Measurements from ENCODE around the gene CSGALNACT2.

DNA sequence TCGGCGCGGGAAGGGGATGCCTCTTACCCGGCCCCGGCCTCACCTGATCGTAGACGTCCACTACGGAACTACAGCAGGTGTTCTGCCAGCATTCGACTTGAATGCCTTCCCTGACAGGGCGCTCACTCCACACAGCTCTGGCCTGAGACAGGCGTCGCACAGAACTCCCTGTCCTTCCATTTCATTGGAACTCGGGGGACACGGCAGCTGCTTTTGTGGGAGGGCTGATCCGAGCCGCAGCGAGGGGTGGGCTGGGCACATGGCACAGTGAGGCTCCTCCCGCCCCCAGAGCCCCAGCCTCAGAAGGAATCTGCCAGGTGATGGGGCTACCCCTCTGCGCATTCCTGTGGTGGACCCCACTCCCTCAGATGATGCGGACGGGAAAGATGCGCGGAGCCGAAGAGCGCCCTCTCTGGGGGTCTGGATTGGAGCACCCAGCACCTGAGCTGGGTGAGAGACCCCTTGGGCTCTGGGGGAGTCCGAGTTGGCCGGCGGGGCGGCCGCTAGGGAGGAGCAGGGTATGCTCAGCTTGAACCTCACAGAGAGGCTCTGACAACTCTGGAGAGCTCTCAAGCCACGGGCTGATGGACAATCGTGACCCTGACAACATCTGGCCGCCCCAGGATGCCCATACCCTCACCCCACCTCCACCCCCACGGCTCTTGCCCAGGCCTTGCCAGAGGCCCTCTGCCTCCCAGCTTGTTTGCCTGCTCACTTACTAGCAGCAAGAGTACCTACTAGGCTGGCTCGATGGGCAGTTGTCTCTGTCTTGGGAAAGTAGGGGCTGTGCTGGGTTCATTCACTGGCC lies 92.1 kb downstream of the CSGALNACT2 start:
- TF ChIP-seq EZH2 (IDR thresholded peaks at IDR 0.05; ENCODE audit: insufficient read depth, poor library complexity, severe bottlenecking) (no peak), EZH2phosphoT487 (IDR thresholded peaks at IDR 0.05; ENCODE audit: insufficient read depth, low read depth) (no peak)

Measured in GM23248 (cell line).